HFFc6 (cell line): Measurements from ENCODE around the gene LPAR6. TPM values are rescaled to one million over a fixed set of nuclear protein-coding genes. Genes with fewer than 3 reads are reported as not detected.
"Not testable (repeated sequence)": the region's sequence is repeated elsewhere in the genome, so short reads cannot be mapped to it uniquely, and the experiment has no call there.

Source experiments
- DNase-seq: peaks from one replicate; pipeline ENCODE4 v3.0.0-alpha.2; 2018
- H3K27ac Mint-ChIP-seq: 2 replicates; pipeline ENCODE4 v1.8.0; 2020; ENCODE audit warnings: mild to moderate bottlenecking, mixed read lengths
- H3K27me3 Mint-ChIP-seq: 2 replicates; pipeline ENCODE4 v1.8.0; 2021; ENCODE audit warnings: mild to moderate bottlenecking, moderate library complexity, mixed read lengths; ENCODE audit not compliant: insufficient read depth
- H3K36me3 Mint-ChIP-seq: 2 replicates; pipeline ENCODE4 v1.8.0; 2021; ENCODE audit warnings: low read depth, mixed read lengths
- H3K4me1 Mint-ChIP-seq: 2 replicates; pipeline ENCODE4 v1.8.0; 2020; ENCODE audit warnings: low read depth, mixed read lengths
- H3K4me3 Mint-ChIP-seq: 2 replicates; pipeline ENCODE4 v1.8.0; 2020; ENCODE audit warnings: mild to moderate bottlenecking, moderate library complexity, mixed read lengths
- H3K9me3 Mint-ChIP-seq: 2 replicates; pipeline ENCODE4 v1.8.0; 2020; ENCODE audit warnings: mild to moderate bottlenecking, mixed read lengths
- CTCF ChIP-seq: fragments of 200-600 bp; sonication (generic); IDR thresholded peaks from 2 replicates; pipeline ENCODE4 v1.5.0; 2021; ENCODE audit warnings: antibody characterized with exemption, mild to moderate bottlenecking
- total RNA-seq, 6 experiments: library from RNA; stranded (reverse); fragmentation: NEBNext Ultra II Directional; extraction: Animal tissue kit (Norgen Biotek cat#: 25700); gene quantifications; 2 replicates in 1 of 6; 3 replicates in 5 of 6; pipeline ENCODE4 v1.2.3, GENCODE V29; 2021

The LPAR6 gene
- total RNA-seq, 6 experiments from 2014 or later, result 4.8 to 6.7 (median 5.7) TPM

GRCh38 chr13:48429036-48429435 lies 16.1 kb upstream of the LPAR6 start:
- H3K36me3 Mint-ChIP-seq, result peaks cover 23% of the 10 kb centered on the region
- H3K4me1 Mint-ChIP-seq, result peaks cover 18% of the 10 kb centered on the region
- H3K27me3 Mint-ChIP-seq, result no peaks in the 10 kb centered on the region
- no peak for DNase-seq
- peaks cover 20% of the 10 kb centered on the region for H3K9me3 Mint-ChIP-seq
- H3K27ac Mint-ChIP-seq, result no peak overlapping the region
- TF ChIP-seq CTCF, result no peak
- no peak overlapping the region for H3K4me3 Mint-ChIP-seq

- not testable (repeated sequence) for H3K27ac Mint-ChIP-seq, H3K27me3 Mint-ChIP-seq, DNase-seq, H3K4me1 Mint-ChIP-seq, H3K4me3 Mint-ChIP-seq
- H3K9me3 Mint-ChIP-seq, result peaks cover 24% of the 10 kb centered on the region
- peaks cover 24% of the 10 kb centered on the region for H3K36me3 Mint-ChIP-seq
Measured at GRCh38 chr13:48426755-48427298, 13.9 kb upstream of the LPAR6 start.

GRCh38 chr13:48426052-48426451 lies 13.1 kb upstream of the LPAR6 start:
- Mint-ChIP-seq H3K9me3 (peaks cover 32% of the 10 kb centered on the region), H3K4me3 (no peak overlapping the region), H3K27me3 (no peaks in the 10 kb centered on the region), H3K4me1 (peaks cover 2% of the 10 kb centered on the region), H3K36me3 (peaks cover 29% of the 10 kb centered on the region), H3K27ac (no peak overlapping the region)
- DNase-seq, result no peak
- no peak for TF ChIP-seq CTCF

- no peak for DNase-seq
- Mint-ChIP-seq H3K9me3 (peaks cover 49% of the 10 kb centered on the region), H3K27ac (no peak overlapping the region), H3K4me1 (no peaks in the 10 kb centered on the region), H3K36me3 (peaks cover 39% of the 10 kb centered on the region), H3K4me3 (no peak overlapping the region), H3K27me3 (no peaks in the 10 kb centered on the region; the same call in 1 of the 2 replicates)
- TF ChIP-seq CTCF, result no peak
Measured at GRCh38 chr13:48424212-48424611, 11.3 kb upstream of the LPAR6 start.

- peaks cover 56% of the 10 kb centered on the region for H3K36me3 Mint-ChIP-seq
- H3K4me1 Mint-ChIP-seq, H3K4me3 Mint-ChIP-seq, DNase-seq, H3K27me3 Mint-ChIP-seq, H3K27ac Mint-ChIP-seq: not testable (repeated sequence)
- H3K9me3 Mint-ChIP-seq, result peaks cover 56% of the 10 kb centered on the region
Measured at GRCh38 chr13:48422003-48422402, 9.1 kb upstream of the LPAR6 start.

- Mint-ChIP-seq H3K27ac (no peak overlapping the region), H3K27me3 (peaks cover 2% of the 10 kb centered on the region), H3K4me1 (peaks cover 34% of the 10 kb centered on the region), H3K4me3 (no peak overlapping the region), H3K9me3 (peaks cover 25% of the 10 kb centered on the region), H3K36me3 (peaks cover 62% of the 10 kb centered on the region)
- TF ChIP-seq CTCF, result no peak
- no peak for DNase-seq
Measured at GRCh38 chr13:48415516-48415915, 2.6 kb upstream of the LPAR6 start.

- TF ChIP-seq CTCF, result no peak
- Mint-ChIP-seq H3K27me3 (peaks cover 2% of the 10 kb centered on the region), H3K4me1 (peaks cover 43% of the 10 kb centered on the region), H3K4me3 (no peak overlapping the region), H3K27ac (no peak overlapping the region), H3K9me3 (peaks cover 15% of the 10 kb centered on the region), H3K36me3 (peaks cover 54% of the 10 kb centered on the region)
- DNase-seq, result no peak
Measured at GRCh38 chr13:48414501-48414900, 1.6 kb upstream of the LPAR6 start.
